H1 (cell line): ENCODE results near the gene ZMIZ1. TPM values are rescaled to one million over a fixed set of nuclear protein-coding genes. Genes with fewer than 3 reads are reported as not detected.

Source experiments
- BCL11A ChIP-seq, 2 experiments: IDR thresholded peaks; one replicate each; pipeline ENCODE4 v1.6.1; 2011; ENCODE audit warnings: low read depth in 2 of 2, low read length in 2 of 2, mild to moderate bottlenecking in 2 of 2
- CBX5 ChIP-seq: fragments of 300-800, 300-1000 bp; sonication (generic); IDR thresholded peaks from 2 replicates; pipeline ENCODE4 v1.7.1; 2016; ENCODE audit warnings: antibody characterized with exemption, low read length, low read depth
- CREB1 ChIP-seq: IDR thresholded peaks from 2 replicates; pipeline ENCODE4 v1.6.1; 2012; ENCODE audit warnings: inconsistent platforms
- NRF1 ChIP-seq: IDR thresholded peaks from 2 replicates; pipeline ENCODE4 v1.6.1; 2011; ENCODE audit warnings: mild to moderate bottlenecking, low read depth, low read length, improper control_type of control experiment
- PHF8 ChIP-seq: fragments of 200-600 bp; sonication (generic); conservative IDR thresholded peaks from 2 replicates; pipeline ENCODE4 v1.7.1; 2012; ENCODE audit warnings: low read depth, mild to moderate bottlenecking, inconsistent platforms, low read length, moderate library complexity
- SAP30 ChIP-seq: fragments of 300-600 bp; sonication (generic); IDR thresholded peaks from 2 replicates; pipeline ENCODE4 v1.7.1; 2012; ENCODE audit warnings: low read length, moderate library complexity, mild to moderate bottlenecking, inconsistent platforms; ENCODE audit not compliant: insufficient read depth, insufficient replicate concordance
- YY1 ChIP-seq: IDR thresholded peaks from 2 replicates; pipeline ENCODE4 v1.6.1; 2011; ENCODE audit warnings: low read depth, mild to moderate bottlenecking, low read length
- polyA plus RNA-seq, 7 experiments: library from polyadenylated mRNA; depleted of rRNA in 3 of 7; stranded (reverse) in 5 of 7; unstranded in 2 of 7; fragments of >200 nt in 5 of 7; fragments of 200-250 nt in 2 of 7; gene quantifications; 1 replicate in 5 of 7; 2 replicates in 1 of 7; 4 replicates in 1 of 7; pipeline versions ENCODE4 v1.2.1 to v1.2.3, GENCODE V29; 2011 to 2013; ENCODE audit warnings: missing spikeins in 2 of 7, mixed read lengths in 2 of 7
- total RNA-seq: library from RNA; stranded (reverse); fragmentation: NEBNext Ultra II Directional; extraction: Animal tissue kit (Norgen Biotek cat#: 25700); gene quantifications from 2 replicates; pipeline ENCODE4 v1.2.1, GENCODE V29; 2021

Gene ZMIZ1
- total and polyA plus RNA-seq, 2 of the 8 experiments (the other 6 are each of a cell fraction or from before 2014, with no cell fraction given), result 8.1 to 28.0 TPM

DNA sequence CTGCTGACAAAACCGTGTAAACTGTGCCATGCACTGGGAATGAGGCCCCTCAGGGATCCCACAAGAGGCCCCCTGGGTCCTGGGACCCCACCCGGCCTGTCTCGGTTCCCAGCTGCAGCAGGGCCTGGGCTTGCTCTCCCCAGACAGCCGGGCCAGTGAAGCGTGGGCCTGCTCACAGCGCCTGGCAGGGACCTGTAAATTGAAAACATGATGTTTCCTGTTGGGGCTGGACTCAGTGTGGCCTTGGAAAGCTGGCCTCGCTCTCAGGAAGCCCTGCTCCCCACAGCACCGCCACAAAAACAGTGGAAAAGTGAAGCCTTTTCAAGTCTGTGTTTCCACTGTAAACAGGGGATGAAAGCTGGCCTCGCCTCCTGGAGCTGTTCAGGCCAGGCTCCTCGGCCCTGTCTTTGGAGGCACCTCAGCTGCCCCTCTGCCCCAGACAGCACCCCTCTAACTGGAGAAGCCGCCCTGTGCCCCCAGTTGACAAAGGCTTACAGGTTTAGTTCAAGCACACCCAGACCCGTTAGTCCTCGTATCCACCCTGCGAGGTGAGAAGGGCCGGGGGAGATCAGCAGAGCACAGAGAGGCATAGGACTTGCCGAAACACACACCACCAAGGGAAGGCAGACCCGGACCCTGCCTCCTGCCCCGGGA lies 108.3 kb downstream of the ZMIZ1 start (continued):
- no peak for TF ChIP-seq YY1
- TF ChIP-seq CREB1, result no peak
- TF ChIP-seq CBX5, result no peak
- TF ChIP-seq PHF8, result no peak
- no peak for TF ChIP-seq NRF1
- no peak for TF ChIP-seq SAP30
- TF ChIP-seq BCL11A (IDR thresholded peaks at IDR 0.05; ENCODE audit: low read depth in 2 of 2, low read length in 2 of 2), result no peak
- TF ChIP-seq, all 59 proteins: peak for 0
